ENCODE results near the gene GATM.
A peak's percentile ranks its signal among the peaks of the same experiment; 100 is the strongest.

Gene GATM

DNA sequence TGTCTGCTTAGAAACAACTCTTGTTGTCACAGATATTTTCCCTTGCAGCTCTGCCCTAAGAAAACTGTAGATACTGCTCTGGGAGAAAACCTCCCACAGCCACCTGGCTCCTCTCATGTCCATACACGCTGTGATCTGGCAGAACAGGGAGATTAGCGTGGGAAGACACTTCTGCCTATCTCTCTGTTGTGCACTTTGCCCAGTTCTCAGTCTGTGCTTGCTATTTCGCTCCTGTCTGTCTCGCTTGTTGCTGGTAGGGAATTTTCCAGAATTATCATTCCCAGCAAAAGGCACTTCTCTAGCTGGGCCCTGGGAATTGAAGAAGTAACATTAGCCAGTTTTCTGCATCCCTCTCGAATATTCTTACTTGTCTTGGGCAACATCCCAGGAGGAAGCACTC lies 8.1 kb upstream of the GATM start:
- Histone ChIP-seq H3K27ac (ENCODE audit: low read length) (no peak overlapping the region), H3K36me3 (ENCODE audit: control insufficient read depth in 1 of 2, insufficient read depth in 2 of 2, low read length in 2 of 2) (no peaks in the 10 kb centered on the region), H3K9me3 (ENCODE audit: control insufficient read depth in 1 of 2, low read length in 2 of 2) (no peaks in the 10 kb centered on the region), H3K4me1 (ENCODE audit: control insufficient read depth in 1 of 2, insufficient read depth in 2 of 2, low read length in 2 of 2) (peaks cover 5 to 13% of the 10 kb centered on the region in 2 donors), H3K4me3 (ENCODE audit: low read depth in 1 of 2, low read length in 2 of 2) (no peak overlapping the region), H3K27me3 (ENCODE audit: low read depth, low read length) (no peaks in the 10 kb centered on the region)

DNA sequence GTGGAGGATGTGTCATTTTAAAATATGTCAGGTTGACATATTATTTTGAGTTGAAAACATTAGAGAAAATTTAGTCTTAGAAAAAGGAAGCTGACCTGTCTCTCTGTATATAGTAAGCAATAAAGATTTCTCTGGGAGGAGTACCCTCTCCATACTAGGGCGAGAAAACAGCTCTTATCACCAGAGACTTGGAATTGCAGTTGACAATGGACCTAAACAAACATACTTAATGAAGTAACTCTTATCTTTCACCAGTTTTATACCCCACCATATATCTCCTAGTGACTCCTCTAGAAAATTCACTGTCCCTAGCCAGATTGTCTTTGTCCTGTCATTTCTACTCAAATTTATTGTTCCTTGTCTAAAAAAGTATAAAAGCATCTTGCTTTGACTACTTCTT lies 7.2 kb upstream of the GATM start:
- Histone ChIP-seq H3K27me3 (ENCODE audit: low read depth, low read length) (no peaks in the 10 kb centered on the region), H3K4me3 (ENCODE audit: low read depth in 1 of 2, low read length in 2 of 2) (no peak overlapping the region), H3K36me3 (ENCODE audit: control insufficient read depth in 1 of 2, insufficient read depth in 2 of 2, low read length in 2 of 2) (no peaks in the 10 kb centered on the region), H3K9me3 (ENCODE audit: control insufficient read depth in 1 of 2, low read length in 2 of 2) (no peaks in the 10 kb centered on the region), H3K4me1 (ENCODE audit: control insufficient read depth in 1 of 2, insufficient read depth in 2 of 2, low read length in 2 of 2) (peaks cover 5 to 13% of the 10 kb centered on the region in 2 donors), H3K27ac (ENCODE audit: low read length) (no peak overlapping the region)

DNA sequence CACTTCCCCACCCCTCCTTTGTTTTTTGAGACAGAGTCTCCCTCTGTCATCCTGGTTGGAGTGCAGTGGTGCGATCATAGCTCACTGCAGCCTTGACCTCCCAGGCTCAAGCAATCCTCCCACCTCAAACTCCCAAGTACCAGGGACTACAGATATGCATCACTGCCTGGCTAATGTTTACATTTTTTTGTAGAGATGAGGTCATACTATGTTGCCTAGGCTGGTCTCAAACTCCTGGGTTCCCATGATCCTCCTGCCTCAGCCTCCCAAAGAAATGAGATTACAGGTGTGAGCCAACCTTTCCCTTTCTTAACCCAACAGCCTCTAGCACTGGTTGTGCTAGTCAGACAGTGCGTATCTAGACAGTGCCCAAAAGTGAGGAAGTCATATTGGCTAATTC lies 6.4 kb upstream of the GATM start:
- no peaks in the 10 kb centered on the region for H3K9me3 ChIP-seq (ENCODE audit: control insufficient read depth in 1 of 2, low read length in 2 of 2)
- no peaks in the 10 kb centered on the region for H3K27me3 ChIP-seq (ENCODE audit: low read depth, low read length)
- H3K4me3 ChIP-seq (ENCODE audit: low read depth in 1 of 2, low read length in 2 of 2): no peak overlapping the region
- H3K27ac ChIP-seq (ENCODE audit: low read length): no peak overlapping the region
- peaks cover 5 to 13% of the 10 kb centered on the region in 2 donors for H3K4me1 ChIP-seq (ENCODE audit: control insufficient read depth in 1 of 2, insufficient read depth in 2 of 2, low read length in 2 of 2)
- H3K36me3 ChIP-seq (ENCODE audit: control insufficient read depth in 1 of 2, insufficient read depth in 2 of 2, low read length in 2 of 2): no peaks in the 10 kb centered on the region

DNA sequence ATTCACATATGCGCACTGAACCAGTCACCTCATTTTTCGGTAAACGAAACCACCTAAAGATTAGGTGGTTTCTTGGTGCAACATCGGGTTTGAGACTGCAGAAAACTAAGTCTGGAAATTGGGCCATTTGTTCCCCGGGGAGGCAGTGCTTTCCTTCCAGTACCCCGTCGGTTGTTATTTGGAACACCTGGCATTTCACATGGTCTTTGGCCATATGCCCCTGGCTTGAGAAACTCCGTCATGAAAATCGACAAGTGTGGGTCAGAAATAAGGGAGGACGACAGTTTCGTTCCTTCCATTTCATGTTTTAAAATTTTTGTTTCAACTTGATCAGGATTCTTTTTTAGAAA lies 544 bp upstream of the GATM start:
- Histone ChIP-seq H3K9me3 (ENCODE audit: control insufficient read depth in 1 of 2, low read length in 2 of 2) (no peaks in the 10 kb centered on the region), H3K27me3 (ENCODE audit: low read depth, low read length) (no peaks in the 10 kb centered on the region), H3K4me1 (ENCODE audit: control insufficient read depth in 1 of 2, insufficient read depth in 2 of 2, low read length in 2 of 2) (peaks cover 12 to 35% of the 10 kb centered on the region in 2 donors), H3K36me3 (ENCODE audit: control insufficient read depth in 1 of 2, insufficient read depth in 2 of 2, low read length in 2 of 2) (peaks cover 0 to 7% of the 10 kb centered on the region in 2 donors), H3K4me3 (ENCODE audit: low read depth in 1 of 2, low read length in 2 of 2) (peak overlapping the region; percentile 82 to 92), H3K27ac (ENCODE audit: low read length) (peak overlapping the region; percentile 9)

DNA sequence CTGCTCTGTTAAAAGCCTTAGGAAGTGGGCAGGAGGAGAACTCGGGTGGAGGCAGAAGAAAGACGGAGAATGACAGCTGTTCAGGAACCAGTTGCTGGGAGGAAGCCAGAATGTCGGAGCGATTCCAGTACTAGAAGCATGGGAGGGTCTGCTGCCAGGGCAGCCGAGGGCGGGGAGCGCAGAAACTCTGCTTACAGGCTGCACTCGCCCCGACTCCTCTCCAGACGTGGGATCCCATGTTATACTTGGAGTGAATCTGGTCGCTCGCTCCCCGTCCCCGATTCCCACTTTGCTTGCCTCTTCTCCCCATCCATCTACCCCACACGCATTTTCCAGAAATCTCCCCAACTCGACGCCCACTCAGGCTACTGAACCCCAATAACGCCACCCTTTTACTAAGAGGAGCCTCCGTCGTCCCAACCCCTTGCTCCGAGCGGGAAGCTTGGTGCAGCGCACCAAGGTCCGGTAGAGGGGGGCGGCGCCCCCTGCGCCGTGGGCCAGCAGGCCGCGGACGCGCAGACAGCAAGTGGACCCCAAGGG lies 665 bp downstream of the GATM start:
- Histone ChIP-seq H3K27ac (ENCODE audit: low read length) (peak overlapping the region; percentile 47), H3K9me3 (ENCODE audit: control insufficient read depth in 1 of 2, low read length in 2 of 2) (no peaks in the 10 kb centered on the region), H3K36me3 (ENCODE audit: control insufficient read depth in 1 of 2, insufficient read depth in 2 of 2, low read length in 2 of 2) (peaks cover 0 to 7% of the 10 kb centered on the region in 2 donors), H3K27me3 (ENCODE audit: low read depth, low read length) (no peaks in the 10 kb centered on the region), H3K4me1 (ENCODE audit: control insufficient read depth in 1 of 2, insufficient read depth in 2 of 2, low read length in 2 of 2) (peaks cover 12 to 39% of the 10 kb centered on the region in 2 donors), H3K4me3 (ENCODE audit: low read depth in 1 of 2, low read length in 2 of 2) (peak overlapping the region; percentile 82 to 92)

DNA sequence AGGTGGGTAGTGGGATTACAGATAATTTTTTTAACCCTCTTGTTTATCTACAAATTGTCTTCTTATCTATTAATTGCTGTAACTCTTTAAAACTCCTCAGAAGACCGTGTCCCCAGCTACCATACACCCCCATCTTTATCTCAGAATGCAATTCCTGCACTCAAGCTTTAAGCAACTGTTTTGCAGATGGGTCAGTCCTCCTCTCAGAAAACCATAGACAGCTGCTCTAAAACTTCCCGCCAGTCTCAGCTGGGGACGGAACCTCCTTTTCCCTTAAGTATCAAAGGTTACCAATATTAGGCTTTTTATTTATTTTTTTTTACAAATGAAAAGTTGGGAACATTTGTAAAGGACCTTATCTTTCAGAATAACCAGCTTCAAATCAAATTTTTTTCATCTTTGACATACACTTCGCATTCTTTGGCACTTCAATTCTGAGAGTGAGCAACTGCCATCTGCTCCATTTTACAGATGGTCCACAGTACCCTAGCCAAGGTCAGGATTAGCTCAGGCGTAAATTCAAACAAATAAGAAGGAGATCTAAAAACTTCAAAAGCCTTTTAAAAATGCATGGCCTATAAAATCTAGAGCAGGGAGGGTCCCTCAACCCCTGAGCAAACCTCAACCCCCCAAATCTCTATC lies 1.3 kb downstream of the GATM start:
- peaks cover 12 to 39% of the 10 kb centered on the region in 2 donors for H3K4me1 ChIP-seq (ENCODE audit: control insufficient read depth in 1 of 2, insufficient read depth in 2 of 2, low read length in 2 of 2)

DNA sequence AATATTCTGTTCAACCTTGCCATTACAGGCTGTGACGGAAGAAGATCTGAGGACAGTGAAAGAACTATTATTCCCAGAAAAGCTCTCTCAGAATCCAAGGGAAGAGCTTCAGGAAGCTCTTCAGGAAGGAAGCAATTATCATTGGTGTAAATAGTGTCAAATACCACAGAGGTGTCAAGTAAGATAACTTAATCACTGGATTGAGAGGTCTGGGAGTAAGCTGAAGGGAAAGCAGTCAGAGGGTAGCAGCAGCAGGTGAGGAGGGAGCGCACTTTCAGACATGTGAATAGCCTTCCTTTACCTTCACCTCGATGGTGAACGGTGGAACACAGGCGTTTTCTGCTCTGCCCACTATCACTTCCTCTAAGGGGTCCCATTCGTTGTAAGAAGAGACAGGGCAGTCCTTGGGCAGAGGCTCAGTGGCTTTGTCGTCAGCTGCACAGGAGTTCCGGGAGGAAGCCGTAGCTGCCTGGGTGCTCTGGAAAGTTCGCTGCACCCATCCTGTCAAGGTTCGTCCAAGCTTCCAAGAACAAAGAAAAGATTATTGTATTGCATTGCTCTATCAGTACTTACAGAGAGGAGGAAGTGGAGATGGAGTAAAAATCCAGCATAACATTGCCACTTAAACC lies 1.9 kb downstream of the GATM start:
- H3K27ac ChIP-seq (ENCODE audit: low read length): no peak overlapping the region
- H3K9me3 ChIP-seq (ENCODE audit: control insufficient read depth in 1 of 2, low read length in 2 of 2): no peaks in the 10 kb centered on the region
- peaks cover 0 to 7% of the 10 kb centered on the region in 2 donors for H3K36me3 ChIP-seq (ENCODE audit: control insufficient read depth in 1 of 2, insufficient read depth in 2 of 2, low read length in 2 of 2)
- H3K4me1 ChIP-seq (ENCODE audit: control insufficient read depth in 1 of 2, insufficient read depth in 2 of 2, low read length in 2 of 2): peaks cover 12 to 41% of the 10 kb centered on the region in 2 donors
- peak overlapping the region; percentile 21 to 92 for H3K4me3 ChIP-seq (ENCODE audit: low read depth in 1 of 2, low read length in 2 of 2)
- no peaks in the 10 kb centered on the region for H3K27me3 ChIP-seq (ENCODE audit: low read depth, low read length)

More for the DNA sequence above, 1.3 kb downstream of the GATM start:
- H3K27me3 ChIP-seq (ENCODE audit: low read depth, low read length): no peaks in the 10 kb centered on the region
- H3K9me3 ChIP-seq (ENCODE audit: control insufficient read depth in 1 of 2, low read length in 2 of 2): no peaks in the 10 kb centered on the region
- H3K27ac ChIP-seq (ENCODE audit: low read length): peak overlapping the region; percentile 47
- H3K4me3 ChIP-seq (ENCODE audit: low read depth in 1 of 2, low read length in 2 of 2): peak overlapping the region; percentile 82 to 92
- peaks cover 0 to 7% of the 10 kb centered on the region in 2 donors for H3K36me3 ChIP-seq (ENCODE audit: control insufficient read depth in 1 of 2, insufficient read depth in 2 of 2, low read length in 2 of 2)

DNA sequence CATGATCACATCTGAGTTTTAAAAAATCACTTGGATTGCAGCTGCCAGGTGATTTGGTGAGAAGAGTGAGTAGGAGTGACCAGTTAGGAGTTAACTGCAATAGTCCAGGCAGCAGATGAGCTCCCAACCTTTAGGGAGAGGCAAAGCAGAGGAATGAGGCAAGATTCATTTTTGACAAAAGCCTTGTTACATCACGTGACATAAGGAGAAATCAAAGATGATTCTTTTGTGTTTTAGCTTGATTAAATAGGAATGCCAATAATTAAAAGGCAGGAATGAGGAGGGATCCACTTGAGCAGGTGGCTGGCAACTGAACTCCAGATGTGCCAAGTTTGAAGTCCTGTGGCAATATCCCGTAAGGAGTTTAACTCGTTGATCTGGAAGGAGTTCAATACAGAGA lies 2.5 kb downstream of the GATM start:
- Histone ChIP-seq H3K9me3 (ENCODE audit: control insufficient read depth in 1 of 2, low read length in 2 of 2) (no peaks in the 10 kb centered on the region), H3K4me3 (ENCODE audit: low read depth in 1 of 2, low read length in 2 of 2) (peak overlapping the region; percentile 21 to 92), H3K27ac (ENCODE audit: low read length) (no peak overlapping the region), H3K4me1 (ENCODE audit: control insufficient read depth in 1 of 2, insufficient read depth in 2 of 2, low read length in 2 of 2) (peaks cover 12 to 41% of the 10 kb centered on the region in 2 donors), H3K36me3 (ENCODE audit: control insufficient read depth in 1 of 2, insufficient read depth in 2 of 2, low read length in 2 of 2) (peaks cover 0 to 7% of the 10 kb centered on the region in 2 donors), H3K27me3 (ENCODE audit: low read depth, low read length) (no peaks in the 10 kb centered on the region)

DNA sequence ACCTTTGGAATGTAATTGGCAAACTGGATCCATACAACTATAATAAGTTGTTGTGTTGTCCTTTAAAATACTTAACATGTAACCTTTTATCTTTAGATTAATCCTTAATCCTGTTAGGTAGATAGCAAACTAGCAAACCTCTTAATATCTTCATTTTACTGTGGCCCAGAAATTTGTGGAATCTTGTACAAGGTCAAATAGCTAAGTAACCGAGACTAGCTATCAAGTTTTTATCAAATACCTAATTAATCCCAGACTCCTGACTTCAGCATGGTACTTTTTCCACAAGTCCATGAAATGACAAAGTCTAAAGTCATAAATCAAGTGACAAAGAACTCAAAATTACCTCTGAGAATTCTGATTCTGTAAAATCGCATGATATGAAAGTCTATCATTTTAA lies 4.4 kb downstream of the GATM start:
- Histone ChIP-seq H3K27me3 (ENCODE audit: low read depth, low read length) (no peaks in the 10 kb centered on the region), H3K27ac (ENCODE audit: low read length) (no peak overlapping the region), H3K4me3 (ENCODE audit: low read depth in 1 of 2, low read length in 2 of 2) (no peak overlapping the region), H3K4me1 (ENCODE audit: control insufficient read depth in 1 of 2, insufficient read depth in 2 of 2, low read length in 2 of 2) (peaks cover 12 to 41% of the 10 kb centered on the region in 2 donors), H3K9me3 (ENCODE audit: control insufficient read depth in 1 of 2, low read length in 2 of 2) (no peaks in the 10 kb centered on the region), H3K36me3 (ENCODE audit: control insufficient read depth in 1 of 2, insufficient read depth in 2 of 2, low read length in 2 of 2) (peaks cover 0 to 7% of the 10 kb centered on the region in 2 donors)

DNA sequence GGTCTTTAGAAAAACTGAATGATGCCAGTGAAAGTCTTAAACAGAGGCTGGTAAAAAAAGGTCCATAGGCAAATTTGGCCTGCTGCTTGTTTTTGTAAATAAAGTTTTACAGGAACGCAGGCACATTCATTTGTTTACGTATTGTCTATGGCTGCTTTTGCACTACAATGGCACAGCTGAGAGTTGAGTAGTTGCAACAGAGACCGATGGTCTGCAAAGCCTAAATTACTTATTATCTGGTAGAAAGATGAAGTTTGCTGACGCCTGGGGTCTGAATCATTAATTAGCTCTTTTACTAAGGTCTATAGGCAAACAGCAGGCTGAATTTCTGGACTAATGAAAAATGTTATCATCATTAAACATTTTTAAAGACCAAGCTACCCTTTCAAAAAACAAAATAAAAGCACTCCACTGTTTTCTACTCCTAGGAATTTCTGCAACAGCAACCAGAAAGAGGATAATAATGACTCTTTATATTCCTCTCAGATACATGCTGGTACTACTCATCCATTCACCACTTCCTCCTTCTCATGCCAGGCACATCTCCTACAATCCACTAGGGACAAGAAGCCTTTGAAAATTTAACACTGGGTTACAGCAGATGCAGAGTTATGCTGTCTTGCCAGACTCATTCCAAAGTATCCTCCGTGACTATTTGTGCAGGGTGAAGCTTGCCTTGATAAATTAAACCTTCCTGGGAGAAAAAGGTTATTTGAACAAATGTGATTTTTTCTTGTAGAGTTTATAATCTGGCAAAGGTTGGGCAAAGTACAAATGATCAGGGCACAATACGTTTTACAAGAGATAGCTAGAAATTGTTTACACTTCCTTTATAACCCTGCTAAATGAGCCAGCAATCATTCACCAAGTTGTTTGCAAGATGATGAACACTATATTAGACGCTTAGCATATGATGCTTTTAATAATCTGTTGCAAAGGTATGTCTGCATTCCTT lies 6.0 kb downstream of the GATM start:
- peaks cover 3 to 7% of the 10 kb centered on the region in 2 donors for H3K36me3 ChIP-seq (ENCODE audit: control insufficient read depth in 1 of 2, insufficient read depth in 2 of 2, low read length in 2 of 2)
- peaks cover 12 to 31% of the 10 kb centered on the region in 2 donors for H3K4me1 ChIP-seq (ENCODE audit: control insufficient read depth in 1 of 2, insufficient read depth in 2 of 2, low read length in 2 of 2)
- no peak overlapping the region for H3K4me3 ChIP-seq (ENCODE audit: low read depth in 1 of 2, low read length in 2 of 2)
- no peaks in the 10 kb centered on the region for H3K27me3 ChIP-seq (ENCODE audit: low read depth, low read length)
- no peaks in the 10 kb centered on the region for H3K9me3 ChIP-seq (ENCODE audit: control insufficient read depth in 1 of 2, low read length in 2 of 2)
- no peak overlapping the region for H3K27ac ChIP-seq (ENCODE audit: low read length)

DNA sequence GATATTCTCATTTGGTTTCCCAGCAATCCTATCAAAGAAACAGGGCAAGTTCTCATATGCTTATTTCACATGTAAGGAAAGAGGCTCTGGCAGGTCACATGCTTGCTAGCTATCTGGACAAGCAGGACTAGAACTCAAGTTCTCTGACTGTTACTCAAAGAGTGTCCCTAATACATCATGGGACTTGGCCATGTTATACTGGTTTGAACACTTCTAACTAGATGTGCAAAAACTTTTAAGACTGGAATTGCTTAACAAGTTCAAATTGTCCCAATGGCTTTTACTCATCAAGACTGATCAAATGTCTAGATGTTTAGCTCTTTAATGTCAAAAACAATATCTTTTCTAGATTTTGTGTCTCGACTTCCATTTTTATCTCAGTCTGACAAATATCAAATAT lies 6.8 kb downstream of the GATM start:
- H3K4me3 ChIP-seq (ENCODE audit: low read depth in 1 of 2, low read length in 2 of 2): no peak overlapping the region
- H3K9me3 ChIP-seq (ENCODE audit: control insufficient read depth in 1 of 2, low read length in 2 of 2): no peaks in the 10 kb centered on the region
- H3K27me3 ChIP-seq (ENCODE audit: low read depth, low read length): no peaks in the 10 kb centered on the region
- H3K4me1 ChIP-seq (ENCODE audit: control insufficient read depth in 1 of 2, insufficient read depth in 2 of 2, low read length in 2 of 2): peaks cover 12 to 24% of the 10 kb centered on the region in 2 donors
- H3K27ac ChIP-seq (ENCODE audit: low read length): no peak overlapping the region
- peaks cover 4 to 7% of the 10 kb centered on the region in 2 donors for H3K36me3 ChIP-seq (ENCODE audit: control insufficient read depth in 1 of 2, insufficient read depth in 2 of 2, low read length in 2 of 2)
